Measurements from ENCODE around the gene ARID3A.

ARID3A gene

DNA sequence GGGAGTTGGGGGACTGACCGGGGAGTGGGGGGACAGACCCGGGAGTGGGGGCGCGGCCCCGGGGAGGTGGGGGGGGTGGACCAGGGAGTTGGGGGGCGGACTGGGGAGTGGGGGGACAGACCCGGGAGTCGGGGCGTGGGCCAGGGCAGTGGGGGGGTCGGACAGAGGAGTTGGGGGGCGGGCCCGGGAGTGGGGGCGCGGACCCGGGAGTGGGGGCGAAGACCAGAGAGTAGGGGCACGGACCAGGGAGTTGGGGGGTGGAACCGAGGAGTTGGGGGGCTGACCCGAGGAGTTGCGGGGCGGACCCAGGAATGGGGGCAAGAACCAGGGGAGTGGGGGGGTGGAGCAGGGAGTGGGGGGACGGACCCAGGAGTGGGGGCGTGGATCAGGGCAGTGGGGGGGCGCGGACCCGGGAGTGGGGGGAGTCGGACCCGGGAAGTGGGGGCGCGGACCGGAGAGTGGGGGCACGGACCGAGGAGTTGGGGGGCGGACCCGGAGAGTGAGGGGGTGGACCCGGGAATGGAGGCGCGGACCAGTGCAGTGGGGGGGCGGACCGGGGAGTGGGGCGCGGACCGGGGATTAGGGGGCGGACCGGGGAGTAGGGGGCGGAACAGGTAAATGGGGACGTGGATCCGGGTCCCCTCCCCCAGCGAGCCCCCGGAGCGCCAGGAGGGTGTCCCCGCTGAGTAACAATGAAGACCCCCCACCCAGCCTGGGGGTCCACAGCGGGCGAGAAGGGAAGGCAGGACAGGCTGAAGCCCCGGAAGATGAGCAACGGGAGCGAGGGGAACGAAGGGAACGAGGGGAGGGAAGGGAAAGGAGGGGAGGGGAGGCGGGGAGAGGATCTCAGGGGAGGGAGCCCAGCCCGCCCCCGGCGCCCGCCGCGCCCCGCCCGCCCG, 13.4 kb upstream of the ARID3A start:
- DNase-seq: peak; percentile 53 to 56

DNA sequence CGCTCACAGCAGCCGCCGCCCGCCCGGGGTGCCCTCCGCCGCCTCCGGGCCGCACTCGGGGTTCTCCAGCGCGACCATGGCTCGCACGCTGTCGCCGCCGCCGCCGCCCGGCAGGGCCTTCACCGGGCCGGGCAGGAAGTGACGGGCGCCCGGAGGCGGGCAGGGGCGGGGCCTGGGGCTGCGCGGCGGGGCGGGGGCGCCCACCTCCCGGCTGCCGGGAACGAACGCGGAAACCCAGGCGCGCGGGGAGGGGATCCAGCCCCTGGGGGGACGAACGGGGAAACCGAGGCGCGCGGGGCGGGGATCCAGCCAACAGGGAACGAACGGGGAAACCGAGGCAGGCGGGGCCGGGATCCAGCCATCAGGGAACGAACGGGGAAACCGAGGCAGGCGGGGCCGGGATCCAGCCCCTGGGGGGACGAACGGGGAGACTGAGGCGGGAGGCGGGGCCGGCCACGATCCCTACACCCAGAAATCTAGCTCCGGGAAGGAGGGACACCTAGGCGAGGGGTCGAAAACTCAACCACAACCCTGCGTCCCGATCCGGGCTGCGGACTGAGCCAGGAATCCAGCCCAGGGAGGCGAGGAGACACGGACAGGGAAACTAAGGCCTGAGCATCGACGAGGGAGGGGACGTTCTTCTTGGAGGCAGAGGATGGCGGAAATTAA, 12.6 kb upstream of the ARID3A start, which contains the start of gene R3HDM4:
Gene R3HDM4 (minus strand): TSS at position 140 of the 669 bp plus-strand sequence. CDS start 62 bp downstream, at position 78.
- peak; percentile 87 to 90 for DNase-seq

DNA sequence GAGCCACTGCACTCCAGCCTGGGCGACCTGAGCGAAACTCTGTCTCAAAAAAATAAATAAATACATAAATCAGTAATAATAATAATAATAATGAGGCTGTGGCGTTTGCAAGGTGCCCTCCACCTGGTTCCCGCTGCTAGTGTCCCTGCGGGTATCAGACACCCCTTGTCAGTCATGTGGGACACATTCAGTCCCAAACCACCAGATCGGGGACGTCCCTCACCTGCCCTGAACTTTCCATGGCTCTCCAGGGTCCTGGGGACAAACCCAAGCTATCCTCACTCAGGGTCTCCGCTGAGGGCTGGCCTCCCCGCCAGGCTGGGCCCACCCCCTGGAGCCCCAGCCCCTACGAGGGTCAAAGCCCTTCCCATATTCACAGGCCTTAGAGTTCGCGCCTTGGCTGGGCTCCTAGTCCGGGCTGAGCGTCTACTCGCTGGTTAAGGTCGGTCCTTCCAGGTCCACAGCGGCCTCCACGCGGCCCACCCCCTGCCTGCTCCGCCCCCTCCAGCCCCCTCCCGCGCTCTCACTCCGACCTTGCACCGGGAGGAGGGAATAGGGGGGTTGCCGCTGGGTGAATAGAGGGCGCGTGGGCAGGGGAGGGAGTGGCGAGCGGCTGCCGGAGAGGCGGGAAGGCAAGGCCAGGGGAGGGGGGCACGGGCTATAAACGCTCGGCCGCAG, 9.1 kb upstream of the ARID3A start:
- DNase-seq: no peak

DNA sequence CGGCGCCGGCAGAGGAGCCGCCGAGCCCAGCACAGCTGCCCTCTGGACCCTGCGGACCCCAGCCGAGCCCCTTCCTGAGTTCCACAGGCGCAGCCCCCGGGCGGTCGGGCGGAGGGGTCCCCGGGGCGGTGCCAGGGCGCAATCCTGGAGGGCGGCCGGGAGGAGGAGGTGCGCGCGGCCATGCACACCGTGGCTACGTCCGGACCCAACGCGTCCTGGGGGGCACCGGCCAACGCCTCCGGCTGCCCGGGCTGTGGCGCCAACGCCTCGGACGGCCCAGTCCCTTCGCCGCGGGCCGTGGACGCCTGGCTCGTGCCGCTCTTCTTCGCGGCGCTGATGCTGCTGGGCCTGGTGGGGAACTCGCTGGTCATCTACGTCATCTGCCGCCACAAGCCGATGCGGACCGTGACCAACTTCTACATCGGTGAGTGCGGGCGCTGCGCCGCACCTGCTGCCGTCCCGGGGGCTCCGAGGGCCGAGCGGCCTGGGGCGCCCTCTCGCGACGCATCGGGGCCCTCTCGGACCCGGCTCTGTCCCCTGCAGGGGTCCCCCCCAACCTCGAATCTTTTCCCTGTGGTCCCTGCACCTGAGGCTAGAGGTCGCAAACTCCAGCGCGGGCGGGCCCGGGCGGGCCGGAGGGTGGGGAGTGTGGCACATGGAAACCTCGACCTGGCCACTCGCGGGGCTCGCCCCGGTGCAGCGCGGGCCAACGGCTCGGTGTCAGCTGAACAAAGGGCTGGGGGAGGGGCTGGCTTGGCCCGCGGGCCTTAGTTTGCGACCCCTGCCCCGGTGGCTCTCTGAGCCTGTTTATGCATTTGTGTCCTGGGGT, 8.3 kb upstream of the ARID3A start, which contains the start of gene KISS1R:
Gene KISS1R (plus strand): TSS at position 11 of the 829 bp plus-strand sequence. CDS start 170 bp downstream, at position 181.
- DNase-seq: peak; percentile 58 to 82

DNA sequence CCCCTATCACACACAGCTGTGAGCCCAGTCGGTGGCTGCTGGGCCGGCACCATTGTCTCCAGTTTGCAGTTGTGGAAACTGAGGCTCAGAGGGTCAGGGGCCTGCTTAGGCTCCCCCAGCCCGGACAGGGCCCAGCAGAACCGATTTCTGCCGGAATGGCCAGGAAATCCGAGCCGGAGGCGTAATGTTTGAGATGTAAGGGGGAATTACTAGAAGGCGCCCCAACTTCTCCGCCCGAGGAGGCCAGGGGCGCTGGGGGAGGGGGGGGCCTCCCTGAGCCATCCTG, 7.7 kb upstream of the ARID3A start:
- DNase-seq: no peak

- DNase-seq: no peak
Measured at GRCh38 chr19:918481-919198, 7.2 kb upstream of the ARID3A start.

DNA sequence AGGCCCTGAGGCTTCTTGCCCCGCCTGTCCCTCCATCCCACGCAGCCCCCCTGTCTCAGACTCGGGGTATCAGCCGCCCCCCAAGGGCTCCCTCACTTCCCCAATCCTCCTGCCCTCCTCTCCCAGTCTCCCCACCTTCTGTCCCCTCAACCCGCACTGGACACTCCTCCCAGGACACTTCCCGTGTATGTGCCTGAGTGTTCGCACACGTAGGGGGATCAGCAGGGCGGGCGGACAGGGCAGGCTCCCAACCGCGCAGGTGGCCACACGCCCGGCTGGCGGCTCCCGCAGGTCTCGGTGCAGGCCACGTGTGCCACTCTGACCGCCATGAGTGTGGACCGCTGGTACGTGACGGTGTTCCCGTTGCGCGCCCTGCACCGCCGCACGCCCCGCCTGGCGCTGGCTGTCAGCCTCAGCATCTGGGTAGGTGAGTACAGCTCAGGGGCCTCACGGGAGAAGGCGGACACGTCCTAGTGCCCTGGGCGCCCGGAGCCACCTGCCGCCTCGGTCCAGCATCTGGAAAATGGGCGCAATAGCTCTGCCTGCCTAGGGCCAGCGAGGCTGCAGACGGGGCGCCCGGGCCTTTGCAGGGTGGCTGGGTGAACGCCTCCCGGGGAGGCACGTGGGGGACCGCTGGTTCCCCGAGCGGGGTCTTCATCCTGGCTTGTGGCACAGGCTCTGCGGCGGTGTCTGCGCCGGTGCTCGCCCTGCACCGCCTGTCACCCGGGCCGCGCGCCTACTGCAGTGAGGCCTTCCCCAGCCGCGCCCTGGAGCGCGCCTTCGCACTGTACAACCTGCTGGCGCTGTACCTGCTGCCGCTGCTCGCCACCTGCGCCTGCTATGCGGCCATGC, 6.4 kb upstream of the ARID3A start:
- DNase-seq: peak in 1 of 2 donors; percentile 45

- DNase-seq: peak; percentile 75 to 82
Measured at GRCh38 chr19:920051-920864, 5.6 kb upstream of the ARID3A start.

GRCh38 chr19:924553-925086, 1.2 kb upstream of the ARID3A start:
- no peak for DNase-seq

DNA sequence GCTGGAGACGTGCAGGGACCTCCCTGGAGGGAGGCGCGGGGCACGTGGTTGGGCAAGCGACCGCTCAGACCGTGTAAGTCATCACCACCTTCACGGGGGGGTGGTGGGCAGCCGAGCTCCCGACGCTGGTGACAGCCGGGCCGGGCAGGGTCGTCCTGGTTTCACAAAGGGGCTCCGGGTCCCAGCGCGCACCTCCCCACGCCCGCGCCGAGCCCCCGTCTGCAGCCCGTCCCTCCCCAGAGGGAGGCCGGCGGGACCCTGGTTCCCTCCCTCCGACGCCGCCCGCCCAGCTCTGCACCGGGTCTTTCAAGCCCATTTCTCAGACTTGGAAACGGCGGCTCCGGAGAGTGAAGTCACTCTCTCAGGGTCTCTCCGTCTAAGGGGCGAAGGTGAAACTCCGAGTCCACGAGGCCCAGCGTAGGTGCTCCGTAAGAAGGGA, 729 bp upstream of the ARID3A start:
- DNase-seq: peak; percentile 64 to 76

GRCh38 chr19:926323-926588, 421 bp downstream of the ARID3A start:
- DNase-seq: no peak

DNA sequence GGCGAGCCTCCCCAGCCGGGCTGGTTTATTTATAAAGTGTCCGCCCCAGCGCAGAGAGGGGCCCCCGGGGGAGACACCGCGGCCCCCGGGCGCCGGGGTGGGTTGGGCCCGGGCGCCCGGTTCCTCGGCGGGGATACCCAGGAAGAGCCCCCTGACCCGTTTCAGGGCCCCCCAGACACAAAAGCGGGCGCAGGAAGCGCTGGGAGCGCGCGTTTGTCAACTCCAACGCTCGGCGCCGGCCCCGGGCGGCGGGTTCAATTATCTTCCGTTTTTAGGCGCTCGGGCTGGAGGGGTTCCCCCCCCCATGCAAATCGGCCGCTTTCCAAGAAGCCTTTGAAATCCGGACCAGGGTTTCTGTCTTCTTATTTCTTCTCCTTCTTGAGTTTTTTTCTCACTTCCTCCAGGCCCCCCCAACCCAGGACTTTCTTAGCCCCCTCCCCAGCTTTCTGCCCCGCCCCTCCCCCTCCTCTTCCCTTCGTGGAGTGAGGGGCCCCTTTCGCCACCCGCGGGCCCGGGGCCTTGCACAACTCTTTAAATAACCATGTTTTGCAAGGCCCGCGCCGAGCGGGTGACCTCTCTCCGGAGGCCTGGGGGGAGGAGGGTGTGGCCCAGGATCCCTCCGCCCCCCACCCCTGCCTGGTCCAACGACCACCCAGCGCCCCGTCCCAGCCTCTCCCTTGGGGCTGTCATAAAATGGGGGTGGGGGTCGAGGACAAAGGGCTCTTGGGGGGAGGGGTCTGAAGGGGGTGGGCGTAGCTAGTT, 935 bp downstream of the ARID3A start:
- peak in 1 of 2 donors; percentile 54 for DNase-seq

GRCh38 chr19:927351-927779, 1.5 kb downstream of the ARID3A start:
- DNase-seq: no peak

DNA sequence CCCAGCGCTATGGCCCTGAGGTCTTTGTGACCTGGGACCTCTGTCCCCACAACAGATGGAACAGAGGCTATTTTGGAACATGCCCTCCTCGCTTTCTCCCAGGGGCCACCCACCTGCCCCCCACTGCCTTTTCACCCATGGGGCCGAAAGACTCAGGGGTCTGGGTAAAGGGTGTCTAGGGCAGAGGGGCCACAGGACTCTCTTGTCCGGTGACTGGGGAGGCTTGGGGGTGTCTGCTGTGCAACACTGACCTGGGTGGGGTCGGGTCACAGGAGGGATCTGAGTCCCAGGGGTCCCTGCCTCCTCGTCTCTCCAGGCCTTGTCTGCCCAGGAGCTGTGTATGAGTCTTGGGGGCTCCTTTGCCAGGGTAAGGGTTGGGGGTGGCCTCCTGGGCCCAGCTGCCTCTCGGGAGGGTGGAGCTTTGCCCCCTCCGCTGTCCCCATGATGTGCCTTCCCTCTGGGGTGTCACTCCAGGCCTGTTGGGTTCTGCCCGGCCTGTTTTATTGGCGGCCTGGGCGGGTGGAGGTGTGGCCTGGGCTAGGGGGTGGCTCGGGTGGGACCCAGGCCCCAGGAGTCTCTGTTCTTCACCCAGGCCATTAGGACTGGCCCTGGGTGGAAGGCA, 2.1 kb downstream of the ARID3A start:
- DNase-seq: no peak

DNA sequence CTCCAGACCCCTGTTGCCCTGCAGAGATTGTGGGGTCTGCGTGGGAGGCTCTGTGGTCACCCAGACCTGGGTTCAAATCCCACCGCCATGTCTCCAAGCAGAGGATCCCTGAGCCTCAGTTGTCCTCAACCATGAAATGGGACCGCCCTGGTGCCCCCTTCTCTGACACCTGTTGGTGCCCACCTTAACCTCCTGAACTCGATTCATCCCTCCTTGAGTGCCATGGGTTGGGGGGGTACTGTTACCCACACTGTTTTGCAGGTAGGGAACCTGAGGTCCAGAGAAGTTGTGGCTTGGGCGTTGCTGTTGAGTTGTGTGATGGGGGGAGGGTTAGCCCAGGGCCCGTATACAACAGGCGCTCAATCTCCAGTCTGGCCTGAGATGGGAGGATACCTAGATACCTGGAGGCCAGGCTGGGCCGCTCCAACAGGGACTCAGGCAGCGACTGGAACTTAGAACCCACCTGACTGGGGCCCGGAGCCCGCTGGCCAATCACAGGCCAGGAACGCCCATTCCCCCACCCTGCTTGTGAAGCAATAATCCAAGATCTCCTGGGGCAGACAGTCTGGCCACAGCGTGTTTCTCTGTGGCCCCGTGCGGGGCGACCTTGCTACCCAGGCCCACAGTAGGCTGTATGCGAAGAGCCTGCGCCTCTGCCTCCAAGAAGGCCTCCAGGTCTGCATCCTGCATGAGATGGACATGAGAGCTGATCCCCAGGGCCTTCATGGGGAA, 2.8 kb downstream of the ARID3A start:
- DNase-seq: no peak

DNA sequence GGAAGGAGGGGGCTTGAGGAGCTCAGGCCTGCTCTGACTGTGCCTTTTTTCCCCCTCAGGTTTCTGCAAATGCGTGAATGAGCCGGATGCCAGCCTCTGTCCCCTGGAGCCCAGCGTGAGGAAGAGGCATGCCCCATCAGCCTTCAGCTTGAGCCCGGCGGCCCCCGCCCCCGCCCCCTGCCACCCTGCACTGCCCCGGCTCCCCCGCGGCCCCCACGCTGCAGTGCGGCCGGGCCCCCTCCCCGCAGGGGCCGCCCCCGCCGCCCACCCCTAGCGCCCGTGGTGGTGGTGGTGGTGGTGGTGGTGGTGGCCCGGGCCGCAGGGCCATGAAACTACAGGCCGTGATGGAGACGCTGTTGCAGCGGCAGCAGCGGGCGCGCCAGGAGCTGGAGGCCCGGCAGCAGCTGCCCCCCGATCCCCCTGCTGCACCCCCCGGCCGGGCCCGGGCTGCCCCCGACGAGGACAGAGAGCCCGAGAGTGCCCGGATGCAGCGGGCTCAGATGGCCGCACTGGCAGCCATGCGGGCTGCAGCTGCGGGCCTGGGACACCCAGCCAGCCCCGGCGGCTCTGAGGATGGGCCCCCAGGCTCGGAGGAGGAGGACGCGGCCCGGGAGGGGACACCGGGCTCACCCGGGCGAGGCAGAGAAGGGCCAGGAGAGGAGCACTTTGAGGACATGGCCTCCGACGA, 3.5 kb downstream of the ARID3A start:
- DNase-seq: no peak

GRCh38 chr19:929891-930258, 4.0 kb downstream of the ARID3A start:
- no peak for DNase-seq

All from CD4-positive, alpha-beta T cell treated with Interleukin-1 beta for 1 hour (primary cell).